ENCODE measurements around the gene NFIB. TPM values are rescaled to one million over a fixed set of nuclear protein-coding genes. Genes with fewer than 3 reads are reported as not detected.

NFIB gene
- polyA plus RNA-seq, 1 experiment = 0.47 TPM

DNA sequence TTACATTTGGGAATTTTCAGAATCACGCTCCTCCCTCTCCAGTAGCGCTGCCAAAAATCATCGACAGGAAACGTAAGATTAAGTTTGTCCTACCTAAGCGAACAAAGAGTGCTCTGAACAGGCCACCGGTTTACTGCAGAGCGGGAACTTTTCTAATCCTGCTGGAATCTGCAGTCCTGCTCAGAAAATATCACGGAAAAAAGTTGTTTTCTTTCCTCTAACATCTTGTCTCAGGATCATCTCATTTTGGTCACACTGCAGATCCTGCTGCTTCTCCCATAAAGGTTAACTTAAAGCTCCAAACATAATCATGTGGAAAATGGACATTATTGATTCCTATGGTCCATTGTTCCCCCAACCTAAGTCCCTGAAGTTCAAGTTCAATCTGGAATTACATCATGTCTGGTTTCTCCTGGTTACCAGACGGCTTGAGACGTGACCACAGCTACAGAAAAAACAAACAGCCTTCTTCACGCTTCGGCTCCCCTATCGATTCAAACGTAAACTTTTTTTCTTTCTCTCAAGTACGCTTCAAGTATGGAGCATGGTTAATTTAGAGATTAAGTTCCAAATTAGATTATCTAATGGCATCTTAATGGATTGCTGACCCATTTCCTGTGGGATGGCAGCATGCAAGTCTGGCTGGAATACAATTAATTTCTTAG lies 217.6 kb downstream of the NFIB start:
- POLR2A ChIA-PET = no interaction called here
- CTCF ChIA-PET = no interaction called here
- Histone ChIP-seq H3K36me3 (ENCODE audit: control insufficient read depth, insufficient read depth, low read length) (no peaks in the 10 kb centered on the region), H3K27me3 (ENCODE audit: control insufficient read depth, insufficient read depth, low read length) (0 out of 2 replicates have a peak, but pooled peaks cover 2% of the 10 kb centered on the region), H3K4me3 (ENCODE audit: low read depth, low read length) (no peak overlapping the region)
- DNase-seq (ENCODE audit: low read depth) = no peak
- TF ChIP-seq, protein P1, sequence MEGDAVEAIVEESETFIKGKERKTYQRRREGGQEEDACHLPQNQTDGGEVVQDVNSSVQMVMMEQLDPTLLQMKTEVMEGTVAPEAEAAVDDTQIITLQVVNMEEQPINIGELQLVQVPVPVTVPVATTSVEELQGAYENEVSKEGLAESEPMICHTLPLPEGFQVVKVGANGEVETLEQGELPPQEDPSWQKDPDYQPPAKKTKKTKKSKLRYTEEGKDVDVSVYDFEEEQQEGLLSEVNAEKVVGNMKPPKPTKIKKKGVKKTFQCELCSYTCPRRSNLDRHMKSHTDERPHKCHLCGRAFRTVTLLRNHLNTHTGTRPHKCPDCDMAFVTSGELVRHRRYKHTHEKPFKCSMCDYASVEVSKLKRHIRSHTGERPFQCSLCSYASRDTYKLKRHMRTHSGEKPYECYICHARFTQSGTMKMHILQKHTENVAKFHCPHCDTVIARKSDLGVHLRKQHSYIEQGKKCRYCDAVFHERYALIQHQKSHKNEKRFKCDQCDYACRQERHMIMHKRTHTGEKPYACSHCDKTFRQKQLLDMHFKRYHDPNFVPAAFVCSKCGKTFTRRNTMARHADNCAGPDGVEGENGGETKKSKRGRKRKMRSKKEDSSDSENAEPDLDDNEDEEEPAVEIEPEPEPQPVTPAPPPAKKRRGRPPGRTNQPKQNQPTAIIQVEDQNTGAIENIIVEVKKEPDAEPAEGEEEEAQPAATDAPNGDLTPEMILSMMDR (IDR thresholded peaks at IDR 0.05; ENCODE audit: insufficient read depth, low read depth, low read length) = no peak

DNA sequence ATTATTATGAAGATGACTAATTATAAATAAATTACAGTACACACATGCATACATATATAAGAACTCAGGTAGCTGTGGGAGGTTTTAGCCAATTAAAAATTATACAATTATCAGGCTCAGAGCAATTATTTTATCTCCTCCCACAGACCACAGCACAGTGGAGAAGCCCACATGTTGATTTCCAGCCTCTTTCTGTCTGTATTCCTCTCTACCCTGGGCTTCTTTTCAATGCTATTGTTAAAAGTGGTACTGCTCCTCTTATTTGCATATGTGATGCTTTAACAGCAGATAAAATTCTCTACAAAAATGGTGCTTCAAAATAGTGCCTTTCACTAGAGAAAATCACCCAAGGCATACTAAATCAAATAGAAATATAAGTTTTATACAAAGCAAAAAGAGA lies 218.7 kb downstream of the NFIB start:
- Histone ChIP-seq H3K36me3 (ENCODE audit: control insufficient read depth, insufficient read depth, low read length) (no peaks in the 10 kb centered on the region), H3K27me3 (ENCODE audit: control insufficient read depth, insufficient read depth, low read length) (0 out of 2 replicates have a peak, but pooled peaks cover 2% of the 10 kb centered on the region), H3K4me3 (ENCODE audit: low read depth, low read length) (no peak overlapping the region)
- ChIA-PET POLR2A (no interaction called here), CTCF (no interaction called here)
- TF ChIP-seq, protein P1 (IDR thresholded peaks at IDR 0.05; ENCODE audit: insufficient read depth, low read depth, low read length) = no peak
- DNase-seq (ENCODE audit: low read depth) = no peak

DNA sequence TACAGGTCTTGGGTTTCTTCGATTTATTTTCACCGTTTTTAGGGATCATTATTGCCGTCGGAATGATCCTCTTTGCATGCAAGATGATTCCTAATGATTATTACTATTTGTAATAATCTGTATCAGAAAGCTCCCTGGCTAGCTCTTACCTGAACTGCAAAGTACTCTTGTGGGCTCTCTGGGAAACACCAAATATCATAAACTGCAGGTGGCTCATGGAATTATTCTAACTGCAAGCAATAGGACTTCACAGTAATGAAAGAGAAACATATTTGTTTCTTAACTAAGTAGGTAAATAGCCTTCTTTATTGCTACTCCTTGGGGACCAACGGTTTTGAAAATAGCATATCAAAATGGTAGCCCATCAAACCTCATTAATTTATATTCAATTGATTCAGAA lies 219.4 kb downstream of the NFIB start:
- Histone ChIP-seq H3K27me3 (ENCODE audit: control insufficient read depth, insufficient read depth, low read length) (0 out of 2 replicates have a peak, but pooled peaks cover 2% of the 10 kb centered on the region), H3K4me3 (ENCODE audit: low read depth, low read length) (no peak overlapping the region), H3K36me3 (ENCODE audit: control insufficient read depth, insufficient read depth, low read length) (no peaks in the 10 kb centered on the region)
- CTCF ChIA-PET = no interaction called here
- POLR2A ChIA-PET = no interaction called here
- no peak for DNase-seq (ENCODE audit: low read depth)
- TF ChIP-seq, protein P1 (IDR thresholded peaks at IDR 0.05; ENCODE audit: insufficient read depth, low read depth, low read length) = no peak

DNA sequence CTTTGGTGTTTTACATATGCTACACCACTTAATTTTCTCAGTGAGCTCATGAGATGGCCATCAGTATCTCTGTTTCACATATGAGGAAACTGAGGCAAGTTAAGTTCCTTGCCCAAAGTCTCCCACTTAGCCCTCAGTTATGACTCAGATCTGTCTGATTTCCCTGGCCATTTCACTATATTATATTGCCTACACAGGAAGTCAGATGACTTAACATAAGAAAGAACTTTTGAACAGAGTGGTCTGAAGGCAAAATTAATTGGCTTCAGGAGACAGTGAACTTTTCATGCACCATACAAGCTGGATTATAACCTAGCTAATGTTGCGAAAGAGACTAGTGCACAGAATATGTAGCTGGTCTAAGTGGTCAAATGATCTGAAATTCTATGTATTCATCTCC lies 221.6 kb downstream of the NFIB start:
- DNase-seq (ENCODE audit: low read depth) = no peak
- Histone ChIP-seq H3K36me3 (ENCODE audit: control insufficient read depth, insufficient read depth, low read length) (no peaks in the 10 kb centered on the region), H3K4me3 (ENCODE audit: low read depth, low read length) (no peak overlapping the region), H3K27me3 (ENCODE audit: control insufficient read depth, insufficient read depth, low read length) (no peaks in the 10 kb centered on the region)
- CTCF ChIA-PET = no interaction called here
- TF ChIP-seq, protein P1 (IDR thresholded peaks at IDR 0.05; ENCODE audit: insufficient read depth, low read depth, low read length) = no peak
- POLR2A ChIA-PET = no interaction called here

DNA sequence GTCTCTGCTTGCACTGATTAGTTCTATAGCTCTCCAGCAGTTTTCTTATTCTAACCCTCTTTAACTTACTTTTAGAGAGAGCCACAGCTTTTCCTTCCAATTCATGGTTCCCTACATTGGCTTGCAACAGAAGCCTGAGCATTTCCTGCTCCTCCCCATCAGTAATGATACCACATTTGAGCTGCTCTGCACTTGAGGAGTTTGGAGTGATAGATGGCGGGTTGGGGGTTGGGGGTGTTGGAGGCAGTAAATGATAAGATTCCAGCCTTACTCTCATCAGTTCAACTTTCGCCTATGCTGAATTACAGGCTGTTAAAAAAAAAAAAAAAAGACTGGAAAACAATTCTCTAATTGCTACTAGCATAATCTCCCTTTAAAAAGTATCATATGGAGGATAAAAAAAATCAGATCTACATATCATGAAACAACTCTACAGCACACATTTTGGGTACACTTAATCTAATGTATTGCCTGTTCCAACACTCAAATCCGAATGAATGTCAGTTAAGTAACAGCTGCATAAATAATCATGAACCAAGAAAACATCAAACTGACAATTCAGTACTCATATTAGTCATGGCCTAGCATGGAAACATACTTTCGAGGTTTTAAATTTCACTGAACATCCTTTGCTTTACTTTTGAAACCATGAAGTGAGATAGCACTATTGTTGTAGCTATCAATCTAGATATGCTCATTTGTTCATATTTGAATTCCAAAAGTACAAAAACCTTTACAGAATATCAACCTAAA lies 224.7 kb downstream of the NFIB start:
- Histone ChIP-seq H3K4me3 (ENCODE audit: low read depth, low read length) (no peak overlapping the region), H3K27me3 (ENCODE audit: control insufficient read depth, insufficient read depth, low read length) (no peaks in the 10 kb centered on the region), H3K36me3 (ENCODE audit: control insufficient read depth, insufficient read depth, low read length) (no peaks in the 10 kb centered on the region)
- no peak for DNase-seq (ENCODE audit: low read depth)
- TF ChIP-seq, protein P1 (IDR thresholded peaks at IDR 0.05; ENCODE audit: insufficient read depth, low read depth, low read length) = no peak
- ChIA-PET CTCF (no interaction called here), POLR2A (no interaction called here)

Measured in BJ (cell line).